GM21737 (cell line): ENCODE results near the gene TECR.
"Not testable (repeated sequence)": the region's sequence is repeated elsewhere in the genome, so short reads cannot be mapped to it uniquely, and the experiment has no call there.

Experiments
- ATAC-seq: cut with Tn5 transposase; IDR thresholded peaks from one replicate; pipeline ENCODE4 v1.9.1; 2021; ENCODE audit warnings: mild to moderate bottlenecking, moderate library complexity; ENCODE audit not compliant: unreplicated experiment

Gene TECR

GRCh38 chr19:14533450-14533849, 4.1 kb downstream of the TECR start:
- no peak for ATAC-seq

GRCh38 chr19:14536926-14537692, 7.7 kb downstream of the TECR start:
- no peak for ATAC-seq

- ATAC-seq, result no peak
These were observed 11.5 kb downstream of the TECR start for GRCh38 chr19:14540741-14541525.

- ATAC-seq, result not testable (repeated sequence)
These were observed 12.6 kb downstream of the TECR start for GRCh38 chr19:14541979-14542378.

GRCh38 chr19:14542711-14543328, 13.4 kb downstream of the TECR start:
- no peak for ATAC-seq

- ATAC-seq, result no peak
These were observed 14.7 kb downstream of the TECR start for GRCh38 chr19:14544047-14544446.

- ATAC-seq, result no peak
These were observed 15.8 kb downstream of the TECR start for GRCh38 chr19:14544977-14545715.

GRCh38 chr19:14545716-14546082, 16.3 kb downstream of the TECR start:
- ATAC-seq, result no peak

- ATAC-seq, result no peak
These were observed 20.9 kb downstream of the TECR start for GRCh38 chr19:14550201-14550754.

- ATAC-seq, result not testable (repeated sequence)
These were observed 22.0 kb downstream of the TECR start for GRCh38 chr19:14551134-14552005.

- not testable (repeated sequence) for ATAC-seq
These were observed 22.6 kb downstream of the TECR start for GRCh38 chr19:14552006-14552360.

GRCh38 chr19:14553042-14553938, 23.9 kb downstream of the TECR start:
- no peak for ATAC-seq

- no peak for ATAC-seq
These were observed 24.5 kb downstream of the TECR start for GRCh38 chr19:14553939-14554243.

GRCh38 chr19:14554382-14554812, 25.0 kb downstream of the TECR start:
- no peak for ATAC-seq

- no peak for ATAC-seq
These were observed 26.7 kb downstream of the TECR start for GRCh38 chr19:14555918-14556661.

GRCh38 chr19:14556662-14557188, 27.3 kb downstream of the TECR start:
- no peak for ATAC-seq

- no peak for ATAC-seq
These were observed 29.1 kb downstream of the TECR start for GRCh38 chr19:14558370-14559066.
